Right lobe of liver (tissue), 6 donors: ENCODE results near the gene HTD2. TPM values are rescaled to one million over a fixed set of nuclear protein-coding genes. Genes with fewer than 3 reads are reported as not detected.

Experiments
- ATAC-seq, 4 donors: fragments of 200-7000 bp; cut with Tn5 transposase; one replicate each; pipeline ENCODE4 v1.9.1; 2020; ENCODE audit warnings: mild to moderate bottlenecking in 4 of 4, moderate library complexity in 4 of 4
- DNase-seq, 3 donors: peaks; one replicate each; pipeline ENCODE4 v3.0.0-alpha.2; 2020
- H3K27ac ChIP-seq, 3 donors: fragments of 200-600 bp; one replicate each; pipeline ENCODE4 v1.8.0; 2022
- H3K27me3 ChIP-seq, 2 donors: fragments of 200-600 bp; one replicate each; pipeline ENCODE4 v1.8.0; 2022
- H3K36me3 ChIP-seq, 4 donors: fragments of 200-600 bp; sonication (generic) in 1 of 4; one replicate each; pipeline versions ENCODE4 v1.5.1 to v1.8.0; 2017 to 2022; ENCODE audit warnings: control low read depth in 1 of 4
- H3K4me1 ChIP-seq, 4 donors: fragments of 200-600 bp; sonication (generic) in 1 of 4; one replicate each; pipeline versions ENCODE4 v1.5.1 to v1.8.0; 2017 to 2022; ENCODE audit warnings: control low read depth in 1 of 4
- H3K4me3 ChIP-seq, 3 donors: fragments of 200-600 bp; one replicate each; pipeline ENCODE4 v1.8.0; 2022
- H3K9me3 ChIP-seq, 4 donors: fragments of 200-600 bp; sonication (generic) in 1 of 4; one replicate each; pipeline versions ENCODE4 v1.5.1 to v1.8.0; 2017 to 2022; ENCODE audit warnings: control low read depth in 1 of 4
- CTCF ChIP-seq, 4 donors: fragments of 200-600 bp in 3 of 4; fragments of 450-650 bp in 1 of 4; IDR thresholded peaks; one replicate each; pipeline versions ENCODE4 v1.5.1 to v1.8.0; 2016 to 2022; ENCODE audit warnings: antibody characterized with exemption in 4 of 4, mild to moderate bottlenecking in 2 of 4
- POLR2A ChIP-seq: fragments of 450-650 bp; IDR thresholded peaks from one replicate; pipeline ENCODE4 v1.6.1; 2017; ENCODE audit warnings: antibody characterized with exemption, mild to moderate bottlenecking
- WGBS: methylation state at CpG from one replicate; pipeline ENCODE4 v1.1.6; 2018; ENCODE audit warnings: low coverage, low lambda C conversion rate; ENCODE audit not compliant: insufficient coverage; ENCODE audit errors: missing lambda C conversion rate; 5-methylcytosine and 5-hydroxymethylcytosine counted together
- intact Hi-C, 2 donors: fragments of 100-400 bp; cut with DNase I; formaldehyde crosslinking; loops; one replicate each; pipeline versions ENCODE4 v1.11.2 to v1.14.1; 2022
- total RNA-seq, 6 experiments: library from RNA; depleted of rRNA in 2 of 6; stranded (reverse); fragments of >200 nt in 2 of 6; fragmentation: NEBNext Ultra II Directional in 3 of 6; extraction: Animal tissue kit (Norgen Biotek cat#: 25700) in 3 of 6; gene quantifications; one replicate each; pipeline versions ENCODE4 v1.1.0 to v1.2.4, GENCODE V29; 2016 to 2023
- donor health status: DM: no; HTN: yes; CAD: no.
- donor health status: DM: no; HTN: no; CAD: no.
- donor health status: DM: no; HTN: no; CAD: no.
- donor health status: DM: no; HTN: yes; CAD: no.
- donor health status: DM: no; HTN: yes; CAD: no.

Gene HTD2
- total RNA-seq, 6 experiments from 2014 or later: 6.1 to 9.9 (median 8.5) TPM

GRCh38 chr3:58332575-58333188, 26.4 kb downstream of the HTD2 start, which contains the start of gene PXK:
Gene PXK (plus strand): TSS chr3:58332892. CDS start chr3:58332989, 97 bp downstream.
- ATAC-seq (peak; percentile 86 to 96 (median 92)), DNase-seq (peak; percentile 86 to 89 (median 88))
- Histone ChIP-seq H3K4me3 (peak within 1 kb of the TSS; percentile 61 to 70 (median 67)), H3K36me3 (no peaks in the 10 kb centered on the region), H3K27ac (peak within 1 kb of the TSS in 1 of 3 donors; percentile 47), H3K9me3 (no peaks in the 10 kb centered on the region), H3K27me3 (no peaks in the 10 kb centered on the region), H3K4me1 (peaks cover 0 to 21% (median 8%) of the 10 kb centered on the region in 4 donors)
- 0% methylated on average over 2 of the region's 79 CpGs for WGBS
- TF ChIP-seq POLR2A (peak; percentile 39), CTCF (IDR thresholded peaks at IDR 0.05) (no peak)
- intact Hi-C loops: loop anchor here in 1 of 2 donors (5.0 kb wide), 1 partner anchor 85 kb away; no protein-coding TSS in a partner anchor

GRCh38 chr3:58333206-58334012, 27.1 kb downstream of the HTD2 start:
- peak; percentile 43 to 64 (median 52) for DNase-seq
- Histone ChIP-seq H3K4me3 (peak overlapping the region; percentile 61 to 70 (median 67)), H3K27me3 (no peaks in the 10 kb centered on the region), H3K27ac (peak overlapping the region in 1 of 3 donors; percentile 47), H3K9me3 (no peaks in the 10 kb centered on the region), H3K36me3 (no peaks in the 10 kb centered on the region), H3K4me1 (peaks cover 0 to 21% (median 8%) of the 10 kb centered on the region in 4 donors)
- peak; percentile 30 to 57 (median 46) for ATAC-seq
- intact Hi-C loops: loop anchor here in 1 of 2 donors (5.0 kb wide), 1 partner anchor 84 kb away; no protein-coding TSS in a partner anchor
- under 1% methylated on average over 11 of the region's 37 CpGs for WGBS
- TF ChIP-seq CTCF (IDR thresholded peaks at IDR 0.05) (no peak), POLR2A (no peak)

- H3K27me3 ChIP-seq: no peaks in the 10 kb centered on the region
- peaks cover 0 to 21% (median 8%) of the 10 kb centered on the region in 4 donors for H3K4me1 ChIP-seq
- no peaks in the 10 kb centered on the region for H3K9me3 ChIP-seq
- no peaks in the 10 kb centered on the region for H3K36me3 ChIP-seq
- intact Hi-C loops: loop anchor here in 1 of 2 donors (5.0 kb wide), 1 partner anchor 83 kb away; no protein-coding TSS in a partner anchor
- H3K4me3 ChIP-seq: peak overlapping the region; percentile 61 to 70 (median 67)
- 5% methylated on average over 4 of the region's 4 CpGs for WGBS
- TF ChIP-seq CTCF (IDR thresholded peaks at IDR 0.05) (no peak), POLR2A (no peak)
- ATAC-seq: no peak
- no peak for DNase-seq
- H3K27ac ChIP-seq: peak overlapping the region in 1 of 3 donors; percentile 47
Observed at GRCh38 chr3:58334013-58334321, 27.6 kb downstream of the HTD2 start.

GRCh38 chr3:58334506-58334884, 28.2 kb downstream of the HTD2 start:
- no peak for DNase-seq
- H3K4me3 ChIP-seq: no peak overlapping the region
- TF ChIP-seq POLR2A: no peak
- TF ChIP-seq CTCF (IDR thresholded peaks at IDR 0.05): peak in 1 of 4 donors; percentile 2
- peaks cover 0 to 21% (median 8%) of the 10 kb centered on the region in 4 donors for H3K4me1 ChIP-seq
- WGBS: 77% methylated on average over 1 of the region's 1 CpG
- ATAC-seq: no peak
- H3K27ac ChIP-seq: peak overlapping the region in 1 of 3 donors; percentile 6
- H3K36me3 ChIP-seq: no peaks in the 10 kb centered on the region
- H3K27me3 ChIP-seq: no peaks in the 10 kb centered on the region
- intact Hi-C loops: loop anchor here in 1 of 2 donors (5.0 kb wide), 1 partner anchor 83 kb away; no protein-coding TSS in a partner anchor
- no peaks in the 10 kb centered on the region for H3K9me3 ChIP-seq
